Naive thymus-derived CD4-positive, alpha-beta T cell (primary cell): ENCODE data around the gene EHMT2. TPM values are rescaled to one million over a fixed set of nuclear protein-coding genes. Genes with fewer than 3 reads are reported as not detected.
"Not testable (repeated sequence)": the region's sequence is repeated elsewhere in the genome, so short reads cannot be mapped to it uniquely, and the experiment has no call there.

Source experiments
- ATAC-seq: fragments of 150-1000 bp; cut with Tn5 transposase; 2 replicates; pipeline ENCODE4 v1.10.0; 2021; ENCODE audit warnings: mild to moderate bottlenecking, moderate library complexity
- CTCF ChIA-PET: fragments of 350-600 bp; sonication (Branson Sonifier 250); formaldehyde crosslinking; loops from one replicate; lab custom pipeline; 2021; ENCODE audit warnings: antibody characterized with exemption; lab: Charles Lee
- POLR2A ChIA-PET: fragments of 350-600 bp; sonication (Branson Sonifier 250); formaldehyde crosslinking; loops from one replicate; lab custom pipeline; 2021; ENCODE audit warnings: antibody characterized with exemption, inconsistent platforms; lab: Charles Lee
- DNase-seq, 9 donors: peaks; one replicate each; pipeline versions ENCODE4 v3.0.0 to v3.0.0-alpha.2; 2020 to 2022; ENCODE audit warnings: mixed read lengths in 1 of 9
- H3K27ac ChIP-seq: one replicate; pipeline ENCODE4 v1.7.0; 2013; ENCODE audit warnings: mild to moderate bottlenecking, low read depth, low read length, moderate library complexity
- H3K27me3 ChIP-seq, 2 donors: one replicate each; pipeline ENCODE4 v1.7.0; 2013; ENCODE audit warnings: low read length in 2 of 2, mild to moderate bottlenecking in 2 of 2, moderate library complexity in 2 of 2; ENCODE audit not compliant: control insufficient read depth in 2 of 2, insufficient read depth in 2 of 2
- H3K36me3 ChIP-seq, 3 experiments: 1 replicate in 2 of 3; 2 replicates in 1 of 3; pipeline ENCODE4 v1.7.0; 2013; ENCODE audit warnings: low read length in 3 of 3, mild to moderate bottlenecking in 3 of 3, moderate library complexity in 1 of 3; ENCODE audit not compliant: insufficient read depth in 3 of 3, control insufficient read depth in 2 of 3
- H3K4me1 ChIP-seq, 2 donors: one replicate each; pipeline ENCODE4 v1.7.0; 2013; ENCODE audit warnings: low read length in 2 of 2, mild to moderate bottlenecking in 2 of 2, moderate library complexity in 1 of 2; ENCODE audit not compliant: control insufficient read depth in 2 of 2, insufficient read depth in 2 of 2
- H3K4me3 ChIP-seq: 2 replicates; pipeline ENCODE4 v1.7.0; 2013; ENCODE audit warnings: mild to moderate bottlenecking, low read length
- H3K9me3 ChIP-seq, 3 experiments: 1 replicate in 2 of 3; 2 replicates in 1 of 3; pipeline ENCODE4 v1.7.0; 2013; ENCODE audit warnings: low read length in 3 of 3; ENCODE audit not compliant: control insufficient read depth in 2 of 3
- H3K27ac Mint-ChIP-seq, 9 donors: one replicate each; pipeline ENCODE4 v1.8.0; 2020 to 2022; ENCODE audit warnings: mixed read lengths in 9 of 9, mild to moderate bottlenecking in 8 of 9, moderate library complexity in 5 of 9, inconsistent platforms in 2 of 9
- H3K27me3 Mint-ChIP-seq, 5 donors: one replicate each; pipeline ENCODE4 v1.8.0; 2021 to 2022; ENCODE audit warnings: mixed read lengths in 5 of 5, mild to moderate bottlenecking in 1 of 5
- H3K36me3 Mint-ChIP-seq, 5 donors: one replicate each; pipeline ENCODE4 v1.8.0; 2020 to 2022; ENCODE audit warnings: mixed read lengths in 5 of 5, mild to moderate bottlenecking in 3 of 5, inconsistent platforms in 1 of 5
- H3K4me1 Mint-ChIP-seq, 7 donors: one replicate each; pipeline ENCODE4 v1.8.0; 2020 to 2022; ENCODE audit warnings: mixed read lengths in 7 of 7, mild to moderate bottlenecking in 3 of 7, inconsistent platforms in 1 of 7
- H3K4me3 Mint-ChIP-seq, 10 donors: one replicate each; pipeline ENCODE4 v1.8.0; 2020 to 2022; ENCODE audit warnings: mild to moderate bottlenecking in 10 of 10, mixed read lengths in 10 of 10, moderate library complexity in 6 of 10, inconsistent platforms in 2 of 10
- H3K9me3 Mint-ChIP-seq, 11 donors: one replicate each; pipeline ENCODE4 v1.8.0; 2020 to 2022; ENCODE audit warnings: mixed read lengths in 11 of 11, mild to moderate bottlenecking in 4 of 11, inconsistent platforms in 1 of 11, moderate library complexity in 1 of 11
- intact Hi-C, 2 donors: fragments of 100-400 bp; cut with micrococcal nuclease; formaldehyde crosslinking; loops; one replicate each; pipeline ENCODE4 v1.15.1; 2023
- polyA plus RNA-seq, 2 donors: library from polyadenylated mRNA; unstranded; fragments of 300-500 nt; fragmentation: Illumina TruSeq; gene quantifications; one replicate each; pipeline ENCODE4 v1.2.3, GENCODE V29; 2021
- total RNA-seq, 6 experiments: library from RNA in 5 of 6; stranded (reverse) in 5 of 6; gene quantifications; 1 replicate in 5 of 6; 2 replicates in 1 of 6; pipeline ENCODE4 v1.2.3 and lab custom pipeline; 2021 to 2026

EHMT2 gene
- total and polyA plus RNA-seq, 7 experiments from 2014 or later, result 37.3 to 94.2 (median 66.5) TPM

DNA sequence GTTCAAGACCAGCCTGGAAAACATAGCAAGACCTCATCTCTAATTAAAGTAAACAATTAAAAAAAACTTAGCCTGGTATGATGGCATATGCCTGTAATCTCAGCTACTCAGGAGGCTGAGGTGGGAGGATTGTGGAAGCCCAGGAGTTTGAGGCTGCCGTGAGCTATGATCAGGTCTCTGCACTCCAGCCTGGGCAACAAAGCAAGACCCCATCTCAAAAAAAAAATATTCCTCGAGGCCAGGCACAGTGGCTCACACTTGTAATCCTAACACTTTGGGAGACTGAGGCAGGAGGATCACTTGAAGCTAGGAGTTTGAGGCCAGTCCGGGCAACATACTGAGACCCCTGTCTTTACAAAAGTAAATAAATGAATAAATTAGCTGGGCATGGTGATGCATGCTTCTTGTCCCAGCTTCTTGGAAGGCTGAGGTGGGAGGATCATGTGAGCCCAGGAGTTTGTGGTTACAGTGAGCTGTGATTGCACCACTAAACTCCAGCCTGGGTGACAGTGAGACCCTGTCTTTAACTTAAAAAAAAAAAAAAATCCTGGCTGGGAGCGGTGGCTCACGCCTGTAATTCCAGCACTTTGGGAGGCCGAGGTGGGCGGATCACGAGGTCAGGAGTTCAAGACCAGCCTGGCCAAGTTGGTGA lies 20.7 kb upstream of the EHMT2 start:
- Mint-ChIP-seq H3K36me3 (no peaks in the 10 kb centered on the region), H3K27ac (no peak overlapping the region), H3K27me3 (peaks cover 3 to 11% (median 7%) of the 10 kb centered on the region in 5 donors), H3K4me3 (no peak overlapping the region), H3K9me3 (no peaks in the 10 kb centered on the region), H3K4me1 (peaks cover 0 to 8% (median 0%) of the 10 kb centered on the region in 7 donors)
- ATAC-seq, result no peak
- intact Hi-C loops, result no loop called here
- Histone ChIP-seq H3K4me3 (no peak overlapping the region), H3K27me3 (no peaks in the 10 kb centered on the region), H3K27ac (no peak overlapping the region), H3K4me1 (no peaks in the 10 kb centered on the region), H3K9me3 (no peaks in the 10 kb centered on the region), H3K36me3 (no peaks in the 10 kb centered on the region)
- no peak for DNase-seq
- POLR2A ChIA-PET, result interaction anchor here (0.5 to 0.6 kb wide), 2 partner anchors 295 to 1555 kb away, joined by 3 to 4 read pairs; no protein-coding TSS in a partner anchor
- CTCF ChIA-PET, result interaction anchor here (0.6 to 1.4 kb wide), 4 partner anchors 9 to 262 kb away, joined by 4 to 7 read pairs (median 4); partner anchors contain the start of gene EHMT2

DNA sequence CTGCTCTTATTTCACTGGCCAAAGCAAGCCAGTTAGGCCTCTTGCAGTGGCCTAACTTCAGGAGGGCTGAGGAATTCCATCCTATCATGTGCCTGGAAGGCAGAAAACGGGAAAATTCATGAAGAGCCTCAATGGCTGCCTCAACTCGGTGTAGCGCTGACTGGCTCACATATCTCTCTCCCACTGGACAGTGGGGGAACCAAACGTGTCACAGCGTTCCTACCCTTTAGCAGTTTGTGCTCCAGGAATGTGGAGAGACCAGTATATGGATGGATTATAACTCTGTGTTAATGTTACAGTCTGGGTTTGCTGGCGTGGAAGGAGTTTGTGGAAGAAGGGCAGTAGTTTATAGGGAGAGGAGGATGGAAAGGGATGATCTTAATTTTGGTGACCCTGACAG lies 18.3 kb upstream of the EHMT2 start:
- ATAC-seq (no peak), DNase-seq (no peak)
- Histone ChIP-seq H3K27me3 (no peaks in the 10 kb centered on the region), H3K4me1 (no peaks in the 10 kb centered on the region), H3K4me3 (no peak overlapping the region), H3K9me3 (no peaks in the 10 kb centered on the region), H3K36me3 (no peaks in the 10 kb centered on the region), H3K27ac (no peak overlapping the region)
- H3K4me3 Mint-ChIP-seq, result no peak overlapping the region
- no peaks in the 10 kb centered on the region for H3K9me3 Mint-ChIP-seq
- peaks cover 3 to 10% (median 7%) of the 10 kb centered on the region in 5 donors for H3K27me3 Mint-ChIP-seq
- CTCF ChIA-PET, result no interaction called here
- H3K36me3 Mint-ChIP-seq, result no peaks in the 10 kb centered on the region
- no peak overlapping the region for H3K27ac Mint-ChIP-seq
- POLR2A ChIA-PET, result no interaction called here
- no peaks in the 10 kb centered on the region for H3K4me1 Mint-ChIP-seq
- intact Hi-C loops, result no loop called here

DNA sequence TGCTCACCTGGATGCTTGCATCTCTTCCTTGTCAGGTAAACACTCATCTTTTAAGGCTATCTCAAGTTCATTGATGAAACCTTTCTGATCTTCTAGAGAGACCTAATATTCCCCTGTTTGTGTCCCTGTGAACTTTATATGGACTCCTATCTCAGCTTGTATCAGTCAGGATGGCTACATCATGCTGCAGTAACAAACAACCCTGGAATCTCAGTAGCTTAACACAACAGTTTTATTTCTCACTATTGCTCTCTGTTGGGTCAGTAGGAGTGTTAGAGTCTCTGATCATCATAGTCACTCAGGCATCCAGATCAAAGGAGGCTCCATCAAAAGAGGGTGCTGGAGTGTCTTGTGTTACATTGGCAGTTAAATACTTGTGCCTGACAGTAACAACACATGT lies 17.9 kb upstream of the EHMT2 start:
- no peak overlapping the region for H3K27ac ChIP-seq
- Mint-ChIP-seq H3K27me3 (peaks cover 3 to 10% (median 7%) of the 10 kb centered on the region in 5 donors), H3K4me3 (no peak overlapping the region), H3K36me3 (no peaks in the 10 kb centered on the region), H3K9me3 (no peaks in the 10 kb centered on the region), H3K4me1 (peaks cover 0 to under 1% (median 0%) of the 10 kb centered on the region in 7 donors), H3K27ac (no peak overlapping the region)
- no peaks in the 10 kb centered on the region for H3K27me3 ChIP-seq
- intact Hi-C loops, result no loop called here
- ChIA-PET POLR2A (no interaction called here), CTCF (no interaction called here)
- H3K36me3 ChIP-seq, result no peaks in the 10 kb centered on the region
- no peaks in the 10 kb centered on the region for H3K9me3 ChIP-seq
- no peaks in the 10 kb centered on the region for H3K4me1 ChIP-seq
- no peak overlapping the region for H3K4me3 ChIP-seq
- DNase-seq, result no peak
- ATAC-seq, result no peak

DNA sequence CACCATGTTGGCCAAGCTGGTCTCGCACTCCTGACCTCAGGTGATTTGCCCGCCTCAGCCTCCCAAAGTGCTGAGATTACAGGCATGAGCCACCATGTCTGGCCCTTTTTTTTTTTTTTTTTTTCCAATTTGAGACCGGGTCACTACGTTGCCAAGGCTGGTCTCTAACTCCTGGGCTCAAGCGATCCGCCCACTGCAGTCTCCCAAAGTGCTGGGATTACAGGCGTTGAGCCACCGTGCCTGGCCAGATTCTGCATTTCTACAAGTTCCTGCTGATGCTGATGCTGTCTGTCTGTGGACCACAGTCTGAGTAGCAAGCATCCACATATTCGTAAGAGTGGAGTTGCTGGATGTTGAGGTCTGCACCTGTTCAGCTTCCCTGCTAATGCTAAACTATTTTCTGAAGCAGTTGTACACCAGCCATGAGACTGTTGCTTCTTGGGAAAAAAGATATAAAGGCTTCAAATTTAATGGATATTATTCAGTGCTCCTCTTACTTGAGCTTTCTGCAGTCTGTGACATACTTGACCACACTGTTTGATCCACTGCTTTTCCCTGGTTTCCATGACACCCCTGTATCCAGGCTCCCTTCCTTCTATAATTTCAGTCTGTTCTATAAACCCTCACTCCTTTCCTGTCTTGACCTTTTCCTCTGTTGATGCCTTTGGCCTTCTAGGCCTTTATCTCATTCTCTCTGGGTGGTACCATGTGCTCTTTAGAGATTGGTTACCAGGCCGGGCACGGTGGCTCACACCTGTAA lies 14.5 kb upstream of the EHMT2 start:
- Histone ChIP-seq H3K27ac (no peak overlapping the region), H3K4me3 (no peak overlapping the region), H3K4me1 (no peaks in the 10 kb centered on the region), H3K36me3 (no peaks in the 10 kb centered on the region), H3K27me3 (no peaks in the 10 kb centered on the region), H3K9me3 (no peaks in the 10 kb centered on the region)
- DNase-seq, result no peak
- Mint-ChIP-seq H3K27me3 (peaks cover 3 to 12% (median 7%) of the 10 kb centered on the region in 5 donors), H3K4me3 (peak overlapping the region in 1 of 10 donors; percentile 45), H3K27ac (peak overlapping the region in 1 of 9 donors; percentile 25), H3K36me3 (no peaks in the 10 kb centered on the region), H3K9me3 (no peaks in the 10 kb centered on the region), H3K4me1 (peaks cover 0 to 7% (median 0%) of the 10 kb centered on the region in 7 donors)
- ATAC-seq, result no peak
- ChIA-PET CTCF (no interaction called here), POLR2A (interaction anchor here (0.5 kb wide), 1 partner anchor 1005 kb away, joined by 3 read pairs; no protein-coding TSS in a partner anchor)
- intact Hi-C loops, result no loop called here

DNA sequence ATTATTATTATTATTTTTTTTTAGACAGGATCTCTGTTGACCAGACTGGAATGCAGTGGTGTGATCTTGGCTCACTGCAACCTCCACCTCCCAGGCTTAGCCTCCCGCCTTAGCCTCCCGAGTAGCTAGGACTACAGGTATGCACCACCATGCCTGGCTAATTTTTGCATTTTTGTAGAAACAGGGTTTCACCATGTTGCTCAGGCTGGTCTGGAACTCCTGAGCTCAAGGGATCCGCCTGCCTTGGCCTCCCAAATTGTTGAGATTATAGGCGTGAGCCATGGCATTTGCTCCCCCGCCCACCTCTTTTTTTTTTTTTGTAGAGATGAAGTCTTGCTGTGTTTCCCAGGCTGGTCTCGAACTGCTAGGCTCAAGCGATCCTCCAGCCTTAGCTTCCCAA lies 11.8 kb upstream of the EHMT2 start:
- H3K36me3 ChIP-seq, H3K9me3 ChIP-seq, H3K4me1 ChIP-seq, H3K27me3 Mint-ChIP-seq, H3K4me3 Mint-ChIP-seq, H3K36me3 Mint-ChIP-seq, H3K27ac ChIP-seq, intact Hi-C loops, H3K9me3 Mint-ChIP-seq, H3K27ac Mint-ChIP-seq, DNase-seq, H3K4me3 ChIP-seq, ATAC-seq, H3K27me3 ChIP-seq: not testable (repeated sequence)
- CTCF ChIA-PET, result interaction anchor here (1.6 kb wide), 1 partner anchor 9 kb away, joined by 4 read pairs; no protein-coding TSS in a partner anchor
- H3K4me1 Mint-ChIP-seq, result peaks cover 0 to 10% (median 0%) of the 10 kb centered on the region in 7 donors
- POLR2A ChIA-PET, result interaction anchor here (0.7 to 1.1 kb wide), 2 partner anchors 83 to 244 kb away, joined by 4 read pairs; partner anchors contain the start of gene GPANK1

DNA sequence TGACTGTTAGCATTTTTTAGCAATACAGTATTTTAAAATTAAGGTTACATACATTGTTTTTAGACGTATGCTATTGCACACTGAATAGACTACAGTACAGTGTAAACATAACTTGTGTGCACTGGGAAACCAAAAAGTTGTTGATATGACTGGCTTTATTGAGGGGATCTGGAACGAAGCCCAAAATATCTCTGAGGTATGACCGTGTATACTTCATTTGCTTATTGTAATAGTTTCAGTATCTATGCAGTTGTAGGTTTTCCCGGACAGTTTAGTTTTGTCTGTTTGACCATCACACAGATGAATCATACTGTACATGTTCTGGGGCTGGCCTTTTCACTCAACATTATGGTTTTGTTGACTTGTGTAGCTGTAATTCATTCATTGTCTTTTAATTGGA lies 11.3 kb upstream of the EHMT2 start:
- no peak overlapping the region for H3K4me3 ChIP-seq
- no peaks in the 10 kb centered on the region for H3K36me3 Mint-ChIP-seq
- ATAC-seq (no peak), DNase-seq (no peak)
- peaks cover 0 to 6% (median 0%) of the 10 kb centered on the region in 5 donors for H3K27me3 Mint-ChIP-seq
- CTCF ChIA-PET, result interaction anchor here (1.6 kb wide), 1 partner anchor 10 kb away, joined by 4 read pairs; no protein-coding TSS in a partner anchor
- no peaks in the 10 kb centered on the region for H3K27me3 ChIP-seq
- H3K27ac ChIP-seq, result no peak overlapping the region
- peaks cover 0 to 10% (median 0%) of the 10 kb centered on the region in 7 donors for H3K4me1 Mint-ChIP-seq
- H3K9me3 ChIP-seq, result no peaks in the 10 kb centered on the region
- H3K36me3 ChIP-seq, result no peaks in the 10 kb centered on the region
- intact Hi-C loops, result no loop called here
- POLR2A ChIA-PET, result interaction anchor here (0.7 to 1.2 kb wide), 2 partner anchors 10 to 82 kb away, joined by 4 read pairs; no protein-coding TSS in a partner anchor
- H3K4me3 Mint-ChIP-seq, result no peak overlapping the region
- H3K9me3 Mint-ChIP-seq, result no peaks in the 10 kb centered on the region
- H3K27ac Mint-ChIP-seq, result no peak overlapping the region
- H3K4me1 ChIP-seq, result no peaks in the 10 kb centered on the region
